ENCODE data around the gene FREY1.

DNA sequence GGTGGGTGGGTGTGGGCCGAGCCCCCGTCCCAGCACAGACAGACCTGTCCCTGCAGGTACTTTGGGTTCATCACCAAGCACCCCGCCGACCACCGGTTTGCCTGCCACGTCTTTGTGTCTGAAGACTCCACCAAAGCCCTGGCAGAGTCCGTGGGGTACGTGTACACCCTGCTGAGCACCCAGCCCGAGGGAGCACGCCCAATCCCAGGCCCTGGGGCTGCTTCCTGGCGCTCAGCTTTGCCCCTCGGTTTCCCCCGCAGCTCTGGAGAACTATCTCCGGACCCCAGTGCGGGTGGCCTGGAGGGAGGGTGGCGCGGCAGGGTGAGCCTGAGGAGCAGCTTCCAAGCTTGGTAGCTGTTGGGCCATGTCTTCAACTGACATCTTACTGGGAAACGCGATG, 2.0 kb downstream of the FREY1 start:
- TF ChIP-seq, protein P1, sequence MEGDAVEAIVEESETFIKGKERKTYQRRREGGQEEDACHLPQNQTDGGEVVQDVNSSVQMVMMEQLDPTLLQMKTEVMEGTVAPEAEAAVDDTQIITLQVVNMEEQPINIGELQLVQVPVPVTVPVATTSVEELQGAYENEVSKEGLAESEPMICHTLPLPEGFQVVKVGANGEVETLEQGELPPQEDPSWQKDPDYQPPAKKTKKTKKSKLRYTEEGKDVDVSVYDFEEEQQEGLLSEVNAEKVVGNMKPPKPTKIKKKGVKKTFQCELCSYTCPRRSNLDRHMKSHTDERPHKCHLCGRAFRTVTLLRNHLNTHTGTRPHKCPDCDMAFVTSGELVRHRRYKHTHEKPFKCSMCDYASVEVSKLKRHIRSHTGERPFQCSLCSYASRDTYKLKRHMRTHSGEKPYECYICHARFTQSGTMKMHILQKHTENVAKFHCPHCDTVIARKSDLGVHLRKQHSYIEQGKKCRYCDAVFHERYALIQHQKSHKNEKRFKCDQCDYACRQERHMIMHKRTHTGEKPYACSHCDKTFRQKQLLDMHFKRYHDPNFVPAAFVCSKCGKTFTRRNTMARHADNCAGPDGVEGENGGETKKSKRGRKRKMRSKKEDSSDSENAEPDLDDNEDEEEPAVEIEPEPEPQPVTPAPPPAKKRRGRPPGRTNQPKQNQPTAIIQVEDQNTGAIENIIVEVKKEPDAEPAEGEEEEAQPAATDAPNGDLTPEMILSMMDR (IDR thresholded peaks at IDR 0.05; ENCODE audit: low read depth, low read length, poor library complexity, severe bottlenecking): no peak
- TF ChIP-seq EZH2phosphoT487 (IDR thresholded peaks at IDR 0.05; ENCODE audit: borderline replicate concordance, low read length): no peak

All from DOHH2 (cell line).